Muscle of leg (tissue), 11 donors: Measurements from ENCODE around the gene CFAP141. TPM values are rescaled to one million over a fixed set of nuclear protein-coding genes. Genes with fewer than 3 reads are reported as not detected.
A peak's percentile ranks its signal among the peaks of the same experiment; 100 is the strongest.

Source experiments
- DNase-seq: peaks from one replicate; pipeline ENCODE4 v3.0.0; 2013
- H3K27ac ChIP-seq: one replicate; pipeline ENCODE4 v1.5.1; 2013; ENCODE audit warnings: mild to moderate bottlenecking, low read length, control low read depth
- H3K27me3 ChIP-seq: one replicate; pipeline ENCODE4 v1.6.1; 2013; ENCODE audit warnings: low read length; ENCODE audit not compliant: control insufficient read depth, insufficient read depth
- H3K36me3 ChIP-seq: one replicate; pipeline ENCODE4 v1.6.1; 2013; ENCODE audit warnings: low read length; ENCODE audit not compliant: control insufficient read depth, insufficient read depth
- H3K4me1 ChIP-seq: one replicate; pipeline ENCODE4 v1.6.1; 2013; ENCODE audit warnings: low read length; ENCODE audit not compliant: control insufficient read depth, insufficient read depth
- H3K4me3 ChIP-seq: one replicate; pipeline ENCODE4 v1.5.1; 2013; ENCODE audit warnings: low read length, control low read depth
- H3K9me3 ChIP-seq: replicated peaks from 2 replicates; pipeline ENCODE4 v1.6.1; 2013; ENCODE audit warnings: low read depth, low read length; ENCODE audit not compliant: control insufficient read depth
- WGBS: methylation state at CpG from one replicate; pipeline ENCODE4 v1.1.5; 2013; ENCODE audit warnings: missing lambda C conversion rate; ENCODE audit not compliant: insufficient coverage; 5-methylcytosine and 5-hydroxymethylcytosine counted together
- polyA plus RNA-seq, 8 donors: library from polyadenylated mRNA; unstranded; fragments of 120-200 nt; gene quantifications; one replicate each; pipeline versions ENCODE4 v1.2.1 to v1.2.3, GENCODE V29; 2013; ENCODE audit warnings: inconsistent platforms in 1 of 8, low replicate concordance in 1 of 8; ENCODE audit not compliant: insufficient read length in 8 of 8, insufficient read depth in 1 of 8
- total RNA-seq: library from RNA; stranded (reverse); fragments of 120-200 nt; gene quantifications from one replicate; pipeline ENCODE4 v1.2.4, GENCODE V29; 2013

CFAP141 gene
- total and polyA plus RNA-seq, 9 donors: 0.33 TPM; not detected in 8

DNA sequence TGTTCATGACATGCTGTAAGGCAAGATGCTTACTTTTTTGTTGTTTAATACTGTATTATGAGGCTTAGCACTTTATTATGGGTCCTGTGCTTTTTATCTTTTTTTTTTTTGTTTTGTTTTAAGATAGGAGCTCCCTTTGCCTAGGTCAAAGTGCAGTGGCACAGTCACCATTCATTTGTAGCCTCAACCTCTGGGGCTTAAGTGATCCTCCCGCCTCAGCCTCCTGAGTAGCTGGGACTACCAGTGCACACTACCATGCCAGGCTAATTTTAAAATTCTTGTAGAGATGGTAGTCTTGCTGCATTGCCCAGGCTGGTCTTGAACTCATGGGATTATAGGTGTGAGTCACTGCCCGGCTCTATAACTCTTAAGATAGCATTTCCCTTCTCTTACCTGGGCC, 19.2 kb upstream of the CFAP141 start:
- Histone ChIP-seq H3K36me3 (peaks cover 38% of the 10 kb centered on the region), H3K27ac (no peak overlapping the region), H3K9me3 (no peaks in the 10 kb centered on the region), H3K4me1 (peaks cover 3% of the 10 kb centered on the region), H3K27me3 (no peaks in the 10 kb centered on the region), H3K4me3 (no peak overlapping the region)
- WGBS: 100% methylated on average over 1 of the region's 2 CpGs
- no peak for DNase-seq

DNA sequence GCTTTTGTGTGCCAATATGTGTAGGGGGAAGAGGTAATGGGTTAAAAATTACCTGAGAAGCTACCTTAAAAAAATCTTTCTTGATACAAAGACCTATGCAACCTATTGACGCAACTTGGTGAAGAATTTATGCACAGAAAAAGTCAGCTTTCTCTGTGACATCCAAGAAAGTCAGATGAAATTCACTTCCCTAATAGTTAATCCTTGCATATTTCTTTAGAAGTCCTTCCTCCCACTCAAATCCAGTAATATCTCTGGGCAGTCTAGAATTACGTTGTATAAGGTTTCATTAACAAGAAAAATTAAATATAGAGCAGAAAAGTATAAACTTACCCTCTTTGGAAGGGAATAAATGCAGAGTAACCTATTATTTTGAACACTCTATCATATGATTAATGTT, 17.5 kb upstream of the CFAP141 start:
- Histone ChIP-seq H3K9me3 (no peaks in the 10 kb centered on the region), H3K36me3 (peaks cover 31% of the 10 kb centered on the region), H3K4me1 (peaks cover 8% of the 10 kb centered on the region), H3K27me3 (no peaks in the 10 kb centered on the region), H3K4me3 (no peak overlapping the region), H3K27ac (no peak overlapping the region)
- DNase-seq: no peak
- WGBS: no CpG with 5 or more reads among the region's 2 CpGs

DNA sequence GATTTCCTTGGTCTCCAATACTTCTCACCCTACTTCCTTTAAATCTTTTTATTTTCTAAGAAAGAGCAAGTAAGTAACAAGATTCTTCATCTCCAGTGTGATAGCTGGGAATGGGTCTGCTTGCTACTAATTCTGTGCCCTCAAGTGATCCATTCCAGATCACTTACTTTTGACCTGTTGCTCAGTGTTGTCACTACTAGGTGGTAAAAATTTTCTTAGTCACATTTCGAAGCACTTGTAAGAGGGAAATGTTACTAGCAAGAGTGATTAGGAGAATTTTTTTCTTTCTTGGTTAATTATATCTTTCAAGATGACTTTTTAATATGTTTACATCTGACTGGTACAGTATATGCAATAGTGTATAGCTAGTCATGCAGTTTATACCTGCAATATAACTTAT, 16.8 kb upstream of the CFAP141 start:
- Histone ChIP-seq H3K27me3 (no peaks in the 10 kb centered on the region), H3K4me3 (no peak overlapping the region), H3K27ac (no peak overlapping the region), H3K9me3 (no peaks in the 10 kb centered on the region), H3K4me1 (peaks cover 10% of the 10 kb centered on the region), H3K36me3 (peaks cover 28% of the 10 kb centered on the region)
- no peak for DNase-seq
- WGBS: no CpG with 5 or more reads among the region's 1 CpG

DNA sequence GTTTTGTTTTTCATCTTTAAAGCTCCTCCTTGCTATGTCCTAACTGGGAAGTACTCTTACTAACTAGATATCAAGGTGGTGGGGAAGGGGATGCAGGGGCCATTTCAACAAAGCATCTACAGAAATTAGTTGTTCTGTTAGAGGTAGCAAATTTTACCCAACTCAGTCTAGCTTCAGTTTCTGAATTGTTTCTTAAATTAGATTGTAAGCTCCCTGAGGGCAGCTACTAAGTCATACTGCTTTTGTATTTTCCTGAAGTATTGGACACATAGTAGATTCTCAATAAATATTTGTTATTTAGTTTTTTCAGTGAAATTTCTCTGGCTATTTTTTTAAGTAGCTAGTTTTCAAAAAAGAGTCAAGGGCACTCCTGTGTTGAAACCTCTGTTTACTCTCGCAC, 16.4 kb upstream of the CFAP141 start:
- WGBS: no CpG with 5 or more reads among the region's 1 CpG
- Histone ChIP-seq H3K27me3 (no peaks in the 10 kb centered on the region), H3K4me1 (peaks cover 10% of the 10 kb centered on the region), H3K4me3 (no peak overlapping the region), H3K27ac (peak overlapping the region; percentile 97), H3K9me3 (no peaks in the 10 kb centered on the region), H3K36me3 (peaks cover 28% of the 10 kb centered on the region)
- DNase-seq: no peak

DNA sequence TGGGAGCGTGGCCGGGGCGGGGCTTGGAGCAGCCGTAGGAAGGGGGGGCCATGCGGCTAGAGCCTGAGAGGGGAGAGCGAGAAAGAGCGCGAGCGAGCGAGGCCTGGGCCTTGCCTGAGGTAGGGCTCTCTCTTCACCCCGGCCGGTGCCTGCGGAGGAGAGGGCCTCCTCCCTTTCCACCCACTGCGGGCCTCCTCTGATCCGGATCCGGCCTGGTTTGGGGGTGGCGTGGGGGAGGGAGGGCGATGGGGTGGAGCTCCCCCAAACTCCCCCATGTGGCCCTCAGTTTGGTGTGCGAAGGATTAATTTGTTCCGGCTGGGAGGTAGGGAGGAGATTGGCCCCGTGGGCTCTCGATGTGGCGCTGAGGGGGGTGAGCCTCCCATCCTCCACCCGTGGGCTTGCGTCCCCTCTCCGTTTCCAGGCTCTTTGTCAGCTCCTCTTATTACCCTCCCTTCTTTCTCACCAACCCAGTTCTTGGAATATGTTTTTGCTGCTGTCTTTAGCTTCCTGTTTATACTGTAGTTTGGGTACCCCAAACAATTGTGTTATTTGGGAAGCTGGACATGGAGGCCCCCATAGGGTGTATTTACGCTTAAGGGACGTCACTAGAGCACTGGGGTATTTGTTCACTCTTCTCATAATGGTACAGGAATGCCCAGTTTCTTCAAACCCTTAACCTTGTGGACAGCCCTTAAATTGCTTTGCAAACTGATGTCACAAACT, 15.3 kb upstream of the CFAP141 start:
- peak overlapping the region; percentile 91 for H3K4me3 ChIP-seq
- H3K4me1 ChIP-seq: peaks cover 10% of the 10 kb centered on the region
- H3K27ac ChIP-seq: peak overlapping the region; percentile 97
- peaks cover 23% of the 10 kb centered on the region for H3K36me3 ChIP-seq
- no peaks in the 10 kb centered on the region for H3K9me3 ChIP-seq
- 0% methylated on average over 9 of the region's 28 CpGs for WGBS
- H3K27me3 ChIP-seq: no peaks in the 10 kb centered on the region
- DNase-seq: peak; percentile 72

DNA sequence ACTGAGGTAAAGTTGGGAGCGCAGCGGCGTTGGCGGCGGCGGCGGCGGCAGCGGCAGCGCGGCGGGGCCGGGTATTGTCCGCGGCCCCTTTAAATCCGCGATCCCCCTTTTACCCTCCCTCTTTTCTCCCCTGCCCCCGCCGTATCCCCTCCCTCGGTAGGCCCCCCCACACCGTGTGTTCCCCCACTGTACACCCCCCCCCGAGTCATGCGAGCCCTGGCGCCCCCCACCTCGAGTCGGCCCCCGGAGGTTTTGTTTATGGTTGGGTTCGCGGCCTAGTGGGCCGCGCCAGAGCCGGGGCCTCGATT, 14.8 kb upstream of the CFAP141 start:
- Histone ChIP-seq H3K27ac (peak overlapping the region; percentile 97), H3K4me1 (peaks cover 10% of the 10 kb centered on the region), H3K27me3 (no peaks in the 10 kb centered on the region), H3K36me3 (peaks cover 27% of the 10 kb centered on the region), H3K9me3 (no peaks in the 10 kb centered on the region), H3K4me3 (peak overlapping the region; percentile 91)
- under 1% methylated on average over 22 of the region's 33 CpGs for WGBS
- no peak for DNase-seq

DNA sequence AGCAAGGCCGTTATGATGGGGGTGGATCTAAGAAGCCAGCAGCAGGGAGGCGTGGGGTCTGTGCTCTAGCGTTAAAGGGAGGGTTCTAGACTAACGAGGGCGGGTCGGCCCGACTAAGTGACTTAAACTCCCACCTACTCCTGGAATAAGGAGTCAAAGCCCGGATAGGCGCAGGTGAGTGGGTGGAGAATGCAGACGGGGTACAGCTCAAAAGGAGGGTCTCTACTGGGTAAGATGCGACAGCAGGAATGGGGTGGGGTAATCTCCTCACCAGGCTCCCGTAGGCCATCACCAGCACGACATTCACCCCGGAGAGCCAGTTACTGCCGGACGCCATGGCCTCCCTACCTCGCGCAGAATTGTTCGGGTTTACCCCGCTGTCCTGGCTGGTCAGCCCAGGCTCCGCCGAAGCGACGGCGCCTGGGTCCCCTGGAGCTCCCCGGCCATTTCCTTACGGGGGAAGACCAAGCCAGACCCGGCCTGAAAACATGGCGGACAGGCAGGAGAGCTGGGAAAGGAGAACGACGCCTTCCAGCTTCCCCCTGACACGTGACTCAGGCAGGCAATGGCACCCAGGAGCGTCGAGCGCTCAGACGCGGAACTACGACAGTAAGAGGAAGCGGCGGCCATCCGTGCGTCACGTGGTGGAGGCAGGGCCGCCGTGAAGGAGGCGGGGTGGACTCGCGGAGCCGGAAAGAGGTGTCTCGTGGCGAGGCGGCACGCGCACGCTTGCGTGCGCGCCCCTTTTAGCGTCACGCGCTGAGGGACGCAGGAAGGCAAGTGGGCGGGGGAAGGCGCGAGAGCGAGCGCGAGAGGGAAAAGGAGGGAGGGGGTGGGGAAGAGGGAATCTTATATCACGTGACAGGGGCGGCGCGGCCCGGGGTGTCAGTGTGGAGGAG, 14.2 kb upstream of the CFAP141 start, which contains the start of gene UBAP2L:
TSS of gene UBAP2L (plus strand) at position 885 of the 899 bp plus-strand sequence. CDS start 4,169 bp downstream, outside the sequence.
- no peaks in the 10 kb centered on the region for H3K27me3 ChIP-seq
- peak; percentile 100 for DNase-seq
- peaks cover 23% of the 10 kb centered on the region for H3K36me3 ChIP-seq
- peaks cover 10% of the 10 kb centered on the region for H3K4me1 ChIP-seq
- H3K27ac ChIP-seq: peak within 1 kb of the TSS; percentile 100
- peak within 1 kb of the TSS; percentile 99 for H3K4me3 ChIP-seq
- WGBS: under 1% methylated on average over 54 of the region's 73 CpGs
- no peaks in the 10 kb centered on the region for H3K9me3 ChIP-seq

DNA sequence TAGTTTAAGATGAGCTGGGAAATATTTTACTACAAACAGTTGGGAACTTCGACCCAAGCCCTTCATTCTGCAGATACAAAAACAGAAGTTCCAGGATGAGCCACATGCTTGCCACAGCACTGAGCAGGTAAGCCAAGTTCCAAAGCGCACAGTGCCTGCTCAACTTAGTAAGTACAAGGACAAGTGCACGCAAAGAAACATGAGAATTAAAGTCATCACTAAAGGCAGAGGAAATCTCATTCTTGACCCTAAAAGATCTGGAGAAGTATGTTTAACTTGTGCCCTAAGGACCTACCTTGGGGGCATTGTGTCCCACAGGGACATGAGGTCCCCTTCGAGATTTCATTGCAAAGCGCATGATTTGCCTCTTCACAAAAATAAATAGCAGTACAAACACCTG, 13.4 kb upstream of the CFAP141 start:
- no peaks in the 10 kb centered on the region for H3K27me3 ChIP-seq
- peaks cover 10% of the 10 kb centered on the region for H3K4me1 ChIP-seq
- H3K4me3 ChIP-seq: peak overlapping the region; percentile 99
- WGBS: 33% methylated on average over 2 of the region's 5 CpGs
- H3K9me3 ChIP-seq: no peaks in the 10 kb centered on the region
- peaks cover 20% of the 10 kb centered on the region for H3K36me3 ChIP-seq
- peak; percentile 42 for DNase-seq
- H3K27ac ChIP-seq: peak overlapping the region; percentile 100

DNA sequence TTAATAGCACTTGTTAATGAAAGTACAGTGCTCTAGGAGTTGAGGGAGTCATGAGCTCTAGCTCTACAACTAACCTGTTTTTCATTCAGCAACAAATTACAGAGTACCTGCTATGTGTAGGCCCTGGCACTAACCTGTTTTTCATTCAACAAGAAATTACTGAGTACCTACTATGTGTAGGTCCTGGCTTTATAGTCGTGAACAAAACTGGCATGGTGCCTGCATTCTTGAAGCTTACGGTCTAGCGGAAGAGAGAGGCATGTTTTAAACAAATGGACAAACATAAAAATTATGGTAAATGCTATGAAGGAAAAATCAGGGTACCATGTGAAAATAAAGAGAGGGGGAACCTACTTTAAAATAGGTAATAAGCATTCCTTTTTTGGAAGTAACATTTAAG, 12.4 kb upstream of the CFAP141 start:
- Histone ChIP-seq H3K4me1 (peaks cover 10% of the 10 kb centered on the region), H3K27me3 (no peaks in the 10 kb centered on the region), H3K9me3 (no peaks in the 10 kb centered on the region), H3K4me3 (no peak overlapping the region), H3K27ac (no peak overlapping the region), H3K36me3 (peaks cover 29% of the 10 kb centered on the region)
- no CpG with 5 or more reads among the region's 3 CpGs for WGBS
- DNase-seq: no peak

DNA sequence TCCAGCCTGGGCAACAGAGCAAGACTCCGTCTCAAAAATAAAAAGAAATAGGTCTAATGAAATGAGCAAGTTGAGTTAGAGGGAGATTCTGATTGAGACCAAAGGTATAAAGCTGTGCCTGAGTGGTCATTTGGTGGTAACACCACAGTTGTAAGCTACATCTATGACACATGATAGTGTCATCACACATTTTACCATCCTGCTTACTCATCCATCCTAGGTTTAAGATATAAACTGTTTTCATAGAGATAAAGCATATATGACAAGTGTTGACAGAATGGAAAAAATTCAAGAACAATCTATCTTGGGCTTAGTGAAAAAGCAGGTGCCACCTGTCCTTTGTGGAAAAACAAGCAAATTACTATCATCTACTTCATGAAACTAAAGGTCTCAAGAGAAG, 7.1 kb upstream of the CFAP141 start:
- H3K27ac ChIP-seq: no peak overlapping the region
- whole genome bisulfite sequencing: no CpG with 5 or more reads among the region's 1 CpG
- no peaks in the 10 kb centered on the region for H3K27me3 ChIP-seq

More for the DNA sequence above, 7.1 kb upstream of the CFAP141 start:
- H3K36me3 ChIP-seq: peaks cover 62% of the 10 kb centered on the region
- no peak for DNase-seq
- no peaks in the 10 kb centered on the region for H3K9me3 ChIP-seq
- H3K4me3 ChIP-seq: no peak overlapping the region
- H3K4me1 ChIP-seq: no peaks in the 10 kb centered on the region
